HepG2 (cell line): ENCODE results near the gene PXDC1. TPM values are rescaled to one million over a fixed set of nuclear protein-coding genes. Genes with fewer than 3 reads are reported as not detected.

ENCODE experiments used
- AGO1 ChIP-seq: fragments of 200-400 bp; formaldehyde crosslinking; IDR thresholded peaks from 2 replicates; pipeline ENCODE4 v1.6.1; 2017; ENCODE audit warnings: mild to moderate bottlenecking, low read depth, low read length, moderate library complexity; ENCODE audit not compliant: poor library complexity, severe bottlenecking
- CREB1 ChIP-seq, 2 experiments: fragments of 450-650 bp in 1 of 2; IDR thresholded peaks; 2 replicates each; pipeline ENCODE4 v1.6.1; 2016 to 2017; ENCODE audit warnings: control low read depth in 1 of 2, mild to moderate bottlenecking in 1 of 2, missing compliant biosample characterization in 1 of 2, missing genetic modification characterization in 1 of 2
- GABPA ChIP-seq, 2 experiments: IDR thresholded peaks; 2 replicates each; pipeline ENCODE4 v1.6.1; 2011 to 2016; ENCODE audit warnings: low read depth in 2 of 2, low read length in 1 of 2, missing biosample characterization in 1 of 2, missing genetic modification characterization in 1 of 2
- GTF3A ChIP-seq: sonication (generic); formaldehyde crosslinking; conservative IDR thresholded peaks from 2 replicates; pipeline ENCODE4 v1.4.0; 2020; ENCODE audit warnings: mild to moderate bottlenecking, missing genetic modification reagents
- HOXA7 ChIP-seq: sonication (generic); formaldehyde crosslinking; IDR thresholded peaks from 2 replicates; pipeline ENCODE4 v1.8.1; 2022; ENCODE audit warnings: mild to moderate bottlenecking, missing genetic modification reagents, moderate library complexity
- ISX ChIP-seq: sonication (generic); formaldehyde crosslinking; conservative IDR thresholded peaks from 2 replicates; pipeline ENCODE4 v1.5.0; 2020; ENCODE audit warnings: missing genetic modification reagents
- MIER3 ChIP-seq: IDR thresholded peaks from 2 replicates; pipeline ENCODE4 v1.6.1; 2016; ENCODE audit warnings: missing compliant biosample characterization, borderline replicate concordance
- MYC ChIP-seq: sonication (generic); formaldehyde crosslinking; IDR thresholded peaks from 2 replicates; pipeline ENCODE4 v1.9.0; 2021; ENCODE audit warnings: missing genetic modification reagents, borderline replicate concordance
- NCOA2 ChIP-seq: sonication (generic); formaldehyde crosslinking; IDR thresholded peaks from 2 replicates; pipeline ENCODE4 v1.8.0; 2022; ENCODE audit warnings: inconsistent platforms
- RFXAP ChIP-seq: sonication (generic); formaldehyde crosslinking; IDR thresholded peaks from 2 replicates; pipeline ENCODE4 v1.4.0; 2020; ENCODE audit warnings: missing genetic modification reagents, borderline replicate concordance
- SALL1 ChIP-seq: sonication (generic); formaldehyde crosslinking; IDR thresholded peaks from 2 replicates; pipeline ENCODE4 v1.8.0; 2022; ENCODE audit warnings: mild to moderate bottlenecking, missing genetic modification reagents
- SOX13 ChIP-seq, 3 experiments: fragments of 450-650 bp in 1 of 3; sonication (generic) in 1 of 3; formaldehyde crosslinking in 1 of 3; IDR thresholded peaks in 2 of 3; conservative IDR thresholded peaks in 1 of 3; 2 replicates each; pipeline versions ENCODE4 v1.5.0 to v1.6.1; 2016 to 2020; ENCODE audit warnings: antibody characterized with exemption in 1 of 3, mild to moderate bottlenecking in 1 of 3, missing compliant biosample characterization in 1 of 3, missing genetic modification reagents in 1 of 3, moderate library complexity in 1 of 3
- TBP ChIP-seq: sonication (generic); formaldehyde crosslinking; IDR thresholded peaks from 2 replicates; pipeline ENCODE4 v1.5.0; 2020; ENCODE audit warnings: missing genetic modification reagents
- TBX2 ChIP-seq: sonication (generic); formaldehyde crosslinking; IDR thresholded peaks from 2 replicates; pipeline ENCODE4 v1.5.0; 2020; ENCODE audit warnings: missing genetic modification reagents, mild to moderate bottlenecking, borderline replicate concordance
- TFAP4 ChIP-seq: sonication (generic); IDR thresholded peaks from 2 replicates; pipeline ENCODE4 v1.6.1; 2016; ENCODE audit warnings: low read depth, borderline replicate concordance
- ZBTB21 ChIP-seq: sonication (generic); formaldehyde crosslinking; IDR thresholded peaks from 2 replicates; pipeline ENCODE4 v1.4.0; 2020; ENCODE audit warnings: missing genetic modification reagents
- ZFYVE20 ChIP-seq: sonication (generic); formaldehyde crosslinking; IDR thresholded peaks from 2 replicates; pipeline ENCODE4 v1.8.0; 2023; ENCODE audit warnings: low read depth, mild to moderate bottlenecking, moderate library complexity, missing genetic modification reagents, borderline replicate concordance
- ZKSCAN5 ChIP-seq: sonication (generic); formaldehyde crosslinking; IDR thresholded peaks from 2 replicates; pipeline ENCODE4 v1.5.1; 2020; ENCODE audit warnings: mild to moderate bottlenecking, missing genetic modification reagents
- ZNF430 ChIP-seq: sonication (generic); formaldehyde crosslinking; IDR thresholded peaks from 2 replicates; pipeline ENCODE4 v1.9.0; 2021; ENCODE audit warnings: mild to moderate bottlenecking, missing genetic modification reagents
- ZNF512B ChIP-seq: sonication (generic); formaldehyde crosslinking; IDR thresholded peaks from 2 replicates; pipeline ENCODE4 v1.5.1; 2020; ENCODE audit warnings: missing genetic modification reagents, mild to moderate bottlenecking, borderline replicate concordance
- ZNF605 ChIP-seq: sonication (generic); formaldehyde crosslinking; IDR thresholded peaks from 2 replicates; pipeline ENCODE4 v1.8.0; 2022; ENCODE audit warnings: mild to moderate bottlenecking, missing genetic modification reagents
- ZNF644 ChIP-seq: IDR thresholded peaks from 2 replicates; pipeline ENCODE4 v1.6.1; 2016; ENCODE audit warnings: low read depth
- ZSCAN12 ChIP-seq: sonication (generic); formaldehyde crosslinking; IDR thresholded peaks from 2 replicates; pipeline ENCODE4 v1.9.0; 2021; ENCODE audit warnings: mild to moderate bottlenecking, missing genetic modification reagents
- ZSCAN21 ChIP-seq: sonication (generic); formaldehyde crosslinking; IDR thresholded peaks from 2 replicates; pipeline ENCODE4 v1.8.0; 2022; ENCODE audit warnings: mild to moderate bottlenecking, missing genetic modification reagents, moderate library complexity, borderline replicate concordance
- polyA plus RNA-seq, 8 experiments: library from polyadenylated mRNA; depleted of rRNA in 3 of 8; stranded (reverse) in 7 of 8; unstranded in 1 of 8; fragments of >200 nt; fragmentation: Illumina TruSeq in 4 of 8; extraction: Trizol in 4 of 8; gene quantifications; 2 replicates each; pipeline versions ENCODE4 v1.2.1 to v1.2.3, GENCODE V29; 2011 to 2016; ENCODE audit warnings: low read depth in 4 of 8, missing spikeins in 1 of 8, mixed read lengths in 1 of 8; ENCODE audit not compliant: insufficient read depth in 1 of 8
- total RNA-seq, 5 experiments: library from RNA; depleted of rRNA; stranded (reverse); fragments of >200 nt; fragmentation: Illumina TruSeq; extraction: Trizol; gene quantifications; 2 replicates each; pipeline ENCODE4 v1.2.3, GENCODE V29; 2016; ENCODE audit warnings: low read depth in 1 of 5
- TF ChIP-seq, protein P1 (sequence below): IDR thresholded peaks from 2 replicates; pipeline ENCODE4 v1.6.1; 2016; ENCODE audit warnings: mild to moderate bottlenecking, missing biosample characterization, missing genetic modification reagents

PXDC1 gene
- total and polyA plus RNA-seq, 2 of the 13 experiments (the other 11 are each of a cell fraction or from before 2014, with no cell fraction given), result 32.4 to 34.7 TPM

- no peak for TF ChIP-seq RFXAP
- peak; percentile 73; the same call in 1 of the 2 replicates for TF ChIP-seq ZNF430
- peak; percentile 92 for TF ChIP-seq TFAP4
- peak; percentile 42; the same call in 1 of the 2 replicates for TF ChIP-seq ZNF605 (CRISPR knock-in tag)
- no peak for TF ChIP-seq ZNF512B (CRISPR knock-in tag)
- TF ChIP-seq ISX, result peak; percentile 64; the same call in 1 of the 2 replicates
- TF ChIP-seq CREB1 (IDR thresholded peaks at IDR 0.05), result no peak
- no peak for TF ChIP-seq CREB1 (CRISPR knock-in tag; IDR thresholded peaks at IDR 0.05)
- peak; percentile 67; the same call in 1 of the 2 replicates for TF ChIP-seq ZSCAN12 (CRISPR knock-in tag)
- no peak; the same call in 1 of the 2 replicates for TF ChIP-seq TBP
- TF ChIP-seq ZSCAN21, result no peak; the same call in 1 of the 2 replicates
- TF ChIP-seq ZFYVE20 (CRISPR knock-in tag), result 0 out of 2 replicates have a peak, but pooled peaks have one; percentile 68
- TF ChIP-seq ZKSCAN5 (CRISPR knock-in tag), result no peak
- no peak for TF ChIP-seq GABPA (IDR thresholded peaks at IDR 0.05; ENCODE audit: low read depth, low read length)
- TF ChIP-seq GABPA (CRISPR knock-in tag; IDR thresholded peaks at IDR 0.05; ENCODE audit: low read depth), result no peak; the same call in 1 of the 2 replicates
- no peak for TF ChIP-seq GTF3A (CRISPR knock-in tag)
- peak; percentile 80 for TF ChIP-seq SALL1 (CRISPR knock-in tag)
- TF ChIP-seq MIER3 (CRISPR knock-in tag), result peak; percentile 55; the same call in 1 of the 2 replicates
- TF ChIP-seq, protein P1, sequence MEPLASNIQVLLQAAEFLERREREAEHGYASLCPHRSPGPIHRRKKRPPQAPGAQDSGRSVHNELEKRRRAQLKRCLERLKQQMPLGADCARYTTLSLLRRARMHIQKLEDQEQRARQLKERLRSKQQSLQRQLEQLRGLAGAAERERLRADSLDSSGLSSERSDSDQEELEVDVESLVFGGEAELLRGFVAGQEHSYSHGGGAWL (CRISPR knock-in tag), result peak; percentile 71; the same call in 1 of the 2 replicates
- no peak for TF ChIP-seq ZBTB21 (CRISPR knock-in tag)
- no peak for TF ChIP-seq HOXA7 (CRISPR knock-in tag)
- TF ChIP-seq TBX2 (CRISPR knock-in tag), result peak; percentile 50; the same call in 1 of the 2 replicates
- 0 out of 2 replicates have a peak, but pooled peaks have one; percentile 6 for TF ChIP-seq ZNF644 (CRISPR knock-in tag)
- no peak; the same call in 1 of the 2 replicates for TF ChIP-seq NCOA2
- TF ChIP-seq MYC (CRISPR knock-in tag), result peak; percentile 74; the same call in 1 of the 2 replicates
- TF ChIP-seq AGO1, result peak; percentile 80
- peak; percentile 26; the same call in 1 of the 2 replicates for TF ChIP-seq SOX13 (IDR thresholded peaks at IDR 0.05)
- peak in 1 of 2 experiments; percentile 58; a peak in 2 of 4 replicates for TF ChIP-seq SOX13 (CRISPR knock-in tag; conservative IDR thresholded peaks at IDR 0.05 in 1 of 2, IDR thresholded peaks at IDR 0.05 in 1 of 2)
These were observed 1.0 kb downstream of the PXDC1 start (continued) for GRCh38 chr6:3750317-3751076.
